ENCODE measurements around the gene ADRM1.

DNA sequence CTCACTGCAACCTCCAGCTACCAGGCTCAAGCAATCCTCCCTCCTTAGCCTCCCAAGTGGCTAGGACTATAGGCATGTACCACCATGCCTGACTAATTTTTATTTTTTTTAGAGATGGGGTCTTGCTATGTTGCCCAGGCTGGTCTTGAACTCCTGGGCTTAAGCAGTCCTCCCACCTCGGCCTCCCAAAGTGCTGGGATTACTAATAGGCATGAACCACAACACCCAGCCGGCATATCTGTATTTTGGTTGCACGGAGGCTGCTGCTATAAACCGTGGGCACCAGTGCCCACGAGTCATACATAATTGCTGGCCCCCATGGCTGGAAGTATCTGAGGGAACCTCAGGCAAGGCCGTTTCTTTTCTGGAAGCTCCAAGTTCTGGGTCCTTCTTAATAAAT lies 18.3 kb upstream of the ADRM1 start:
- TF ChIP-seq, protein P1, sequence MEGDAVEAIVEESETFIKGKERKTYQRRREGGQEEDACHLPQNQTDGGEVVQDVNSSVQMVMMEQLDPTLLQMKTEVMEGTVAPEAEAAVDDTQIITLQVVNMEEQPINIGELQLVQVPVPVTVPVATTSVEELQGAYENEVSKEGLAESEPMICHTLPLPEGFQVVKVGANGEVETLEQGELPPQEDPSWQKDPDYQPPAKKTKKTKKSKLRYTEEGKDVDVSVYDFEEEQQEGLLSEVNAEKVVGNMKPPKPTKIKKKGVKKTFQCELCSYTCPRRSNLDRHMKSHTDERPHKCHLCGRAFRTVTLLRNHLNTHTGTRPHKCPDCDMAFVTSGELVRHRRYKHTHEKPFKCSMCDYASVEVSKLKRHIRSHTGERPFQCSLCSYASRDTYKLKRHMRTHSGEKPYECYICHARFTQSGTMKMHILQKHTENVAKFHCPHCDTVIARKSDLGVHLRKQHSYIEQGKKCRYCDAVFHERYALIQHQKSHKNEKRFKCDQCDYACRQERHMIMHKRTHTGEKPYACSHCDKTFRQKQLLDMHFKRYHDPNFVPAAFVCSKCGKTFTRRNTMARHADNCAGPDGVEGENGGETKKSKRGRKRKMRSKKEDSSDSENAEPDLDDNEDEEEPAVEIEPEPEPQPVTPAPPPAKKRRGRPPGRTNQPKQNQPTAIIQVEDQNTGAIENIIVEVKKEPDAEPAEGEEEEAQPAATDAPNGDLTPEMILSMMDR (IDR thresholded peaks at IDR 0.05; ENCODE audit: low read depth, low read length): no peak
- TF ChIP-seq EZH2phosphoT487 (IDR thresholded peaks at IDR 0.05; ENCODE audit: low read depth): no peak

All from OCI-LY3 (cell line).